ENCODE results near the gene UBAP1L. TPM values are rescaled to one million over a fixed set of nuclear protein-coding genes. Genes with fewer than 3 reads are reported as not detected.

The UBAP1L gene
- total and polyA plus RNA-seq, 4 experiments from 2014 or later, result 0.86 to 16.6 (median 15.2) TPM; not detected in 1

GRCh38 chr15:65087873-65088642, 26.9 kb downstream of the UBAP1L start:
- Histone ChIP-seq H3K36me3 (ENCODE audit: insufficient read depth, low read length) (no peaks in the 10 kb centered on the region), H3K9me3 (ENCODE audit: control insufficient read depth in 1 of 2, low read length in 2 of 2) (no peaks in the 10 kb centered on the region), H3K4me1 (ENCODE audit: insufficient read depth, low read length) (no peaks in the 10 kb centered on the region), H3K27me3 (ENCODE audit: insufficient read depth, low read length) (no peaks in the 10 kb centered on the region), H3K4me3 (ENCODE audit: low read length in 2 of 2) (no peak overlapping the region), H3K27ac (ENCODE audit: low read depth, low read length) (no peak overlapping the region)
- intact Hi-C loops (cut with micrococcal nuclease), result no loop called here
- H3K27ac Mint-ChIP-seq, result no peak overlapping the region
- H3K36me3 Mint-ChIP-seq, result no peaks in the 10 kb centered on the region
- CTCF ChIA-PET (ENCODE audit: partially characterized antibody), result interaction anchor here (1.4 to 1.5 kb wide), 2 partner anchors 12 to 54 kb away, joined by 3 to 4 read pairs; no protein-coding TSS in a partner anchor
- H3K9me3 Mint-ChIP-seq, result no peaks in the 10 kb centered on the region
- peaks cover 2 to 3% of the 10 kb centered on the region in 2 donors for H3K27me3 Mint-ChIP-seq
- H3K4me3 Mint-ChIP-seq, result no peak overlapping the region
- no peak for DNase-seq
- H3K4me1 Mint-ChIP-seq, result peaks cover 0 to 3% (median 0%) of the 10 kb centered on the region in 4 donors
- POLR2A ChIA-PET (ENCODE audit: partially characterized antibody), result no interaction called here

- DNase-seq, result no peak
- peaks cover 5 to 10% (median 6%) of the 10 kb centered on the region in 4 donors for H3K4me1 Mint-ChIP-seq
- H3K27ac ChIP-seq (ENCODE audit: low read depth, low read length), result no peak overlapping the region
- ChIA-PET CTCF (ENCODE audit: partially characterized antibody) (interaction anchor here (0.8 to 1.5 kb wide), 4 partner anchors 9 to 53 kb away, joined by 3 to 4 read pairs (median 3); no protein-coding TSS in a partner anchor), POLR2A (ENCODE audit: partially characterized antibody) (no interaction called here)
- H3K36me3 Mint-ChIP-seq, result no peaks in the 10 kb centered on the region
- H3K27ac Mint-ChIP-seq, result peak overlapping the region in 1 of 7 donors; percentile 41
- H3K27me3 ChIP-seq (ENCODE audit: insufficient read depth, low read length), result no peaks in the 10 kb centered on the region
- H3K9me3 ChIP-seq (ENCODE audit: control insufficient read depth in 1 of 2, low read length in 2 of 2), result no peaks in the 10 kb centered on the region
- peaks cover 8% of the 10 kb centered on the region in 2 donors for H3K27me3 Mint-ChIP-seq
- peaks cover 4% of the 10 kb centered on the region for H3K4me1 ChIP-seq (ENCODE audit: insufficient read depth, low read length)
- intact Hi-C loops (cut with micrococcal nuclease), result no loop called here
- H3K4me3 Mint-ChIP-seq, result no peak overlapping the region
- H3K9me3 Mint-ChIP-seq, result no peaks in the 10 kb centered on the region
- H3K4me3 ChIP-seq (ENCODE audit: low read length in 2 of 2), result no peak overlapping the region
- H3K36me3 ChIP-seq (ENCODE audit: insufficient read depth, low read length), result no peaks in the 10 kb centered on the region
Observed at GRCh38 chr15:65087411-65087810, 27.6 kb downstream of the UBAP1L start.

GRCh38 chr15:65086680-65087111, 28.3 kb downstream of the UBAP1L start:
- H3K36me3 Mint-ChIP-seq, result no peaks in the 10 kb centered on the region
- H3K27me3 ChIP-seq (ENCODE audit: insufficient read depth, low read length), result no peaks in the 10 kb centered on the region
- no peaks in the 10 kb centered on the region for H3K36me3 ChIP-seq (ENCODE audit: insufficient read depth, low read length)
- no peaks in the 10 kb centered on the region for H3K9me3 ChIP-seq (ENCODE audit: control insufficient read depth in 1 of 2, low read length in 2 of 2)
- intact Hi-C loops (cut with micrococcal nuclease), result no loop called here
- no peak for DNase-seq
- H3K4me1 ChIP-seq (ENCODE audit: insufficient read depth, low read length), result peaks cover 10% of the 10 kb centered on the region
- CTCF ChIA-PET (ENCODE audit: partially characterized antibody), result interaction anchor here (0.8 to 1.5 kb wide), 5 partner anchors 9 to 352 kb away, joined by 3 to 4 read pairs (median 3); no protein-coding TSS in a partner anchor
- POLR2A ChIA-PET (ENCODE audit: partially characterized antibody), result no interaction called here
- no peak overlapping the region for H3K4me3 Mint-ChIP-seq
- peaks cover 12% of the 10 kb centered on the region in 2 donors for H3K27me3 Mint-ChIP-seq
- H3K4me3 ChIP-seq (ENCODE audit: low read length in 2 of 2), result no peak overlapping the region
- H3K27ac Mint-ChIP-seq, result no peak overlapping the region
- no peak overlapping the region for H3K27ac ChIP-seq (ENCODE audit: low read depth, low read length)
- peaks cover 7 to 14% (median 9%) of the 10 kb centered on the region in 4 donors for H3K4me1 Mint-ChIP-seq
- no peaks in the 10 kb centered on the region for H3K9me3 Mint-ChIP-seq

GRCh38 chr15:65085990-65086679, 28.9 kb downstream of the UBAP1L start:
- peak overlapping the region in 1 of 7 donors; percentile 18 for H3K27ac Mint-ChIP-seq
- CTCF ChIA-PET (ENCODE audit: partially characterized antibody), result interaction anchor here (1.0 to 1.1 kb wide), 2 partner anchors 12 to 351 kb away, joined by 3 read pairs; no protein-coding TSS in a partner anchor
- no peak overlapping the region for H3K27ac ChIP-seq (ENCODE audit: low read depth, low read length)
- no peaks in the 10 kb centered on the region for H3K36me3 ChIP-seq (ENCODE audit: insufficient read depth, low read length)
- H3K27me3 Mint-ChIP-seq, result peaks cover 13 to 15% of the 10 kb centered on the region in 2 donors
- no peaks in the 10 kb centered on the region for H3K27me3 ChIP-seq (ENCODE audit: insufficient read depth, low read length)
- no peak for DNase-seq
- POLR2A ChIA-PET (ENCODE audit: partially characterized antibody), result no interaction called here
- H3K4me3 ChIP-seq (ENCODE audit: low read length in 2 of 2), result no peak overlapping the region
- H3K9me3 Mint-ChIP-seq, result no peaks in the 10 kb centered on the region
- no peaks in the 10 kb centered on the region for H3K36me3 Mint-ChIP-seq
- peaks cover 7 to 14% (median 10%) of the 10 kb centered on the region in 4 donors for H3K4me1 Mint-ChIP-seq
- no peak overlapping the region for H3K4me3 Mint-ChIP-seq
- H3K4me1 ChIP-seq (ENCODE audit: insufficient read depth, low read length), result peaks cover 10% of the 10 kb centered on the region
- H3K9me3 ChIP-seq (ENCODE audit: control insufficient read depth in 1 of 2, low read length in 2 of 2), result no peaks in the 10 kb centered on the region
- intact Hi-C loops (cut with micrococcal nuclease), result no loop called here

- no peaks in the 10 kb centered on the region for H3K27me3 ChIP-seq (ENCODE audit: insufficient read depth, low read length)
- ChIA-PET POLR2A (ENCODE audit: partially characterized antibody) (no interaction called here), CTCF (ENCODE audit: partially characterized antibody) (no interaction called here)
- H3K4me1 ChIP-seq (ENCODE audit: insufficient read depth, low read length), result peaks cover 10% of the 10 kb centered on the region
- H3K9me3 ChIP-seq (ENCODE audit: control insufficient read depth in 1 of 2, low read length in 2 of 2), result no peaks in the 10 kb centered on the region
- intact Hi-C loops (cut with micrococcal nuclease), result no loop called here
- no peak overlapping the region for H3K4me3 Mint-ChIP-seq
- H3K36me3 ChIP-seq (ENCODE audit: insufficient read depth, low read length), result no peaks in the 10 kb centered on the region
- H3K27me3 Mint-ChIP-seq, result peaks cover 16 to 20% of the 10 kb centered on the region in 2 donors
- no peaks in the 10 kb centered on the region for H3K36me3 Mint-ChIP-seq
- no peak overlapping the region for H3K27ac Mint-ChIP-seq
- no peak for DNase-seq
- no peaks in the 10 kb centered on the region for H3K9me3 Mint-ChIP-seq
- no peak overlapping the region for H3K27ac ChIP-seq (ENCODE audit: low read depth, low read length)
- peaks cover 7 to 15% (median 11%) of the 10 kb centered on the region in 4 donors for H3K4me1 Mint-ChIP-seq
- no peak overlapping the region for H3K4me3 ChIP-seq (ENCODE audit: low read length in 2 of 2)
Observed at GRCh38 chr15:65085207-65085753, 29.7 kb downstream of the UBAP1L start.

GRCh38 chr15:65084500-65085206, 30.3 kb downstream of the UBAP1L start:
- no peak overlapping the region for H3K4me3 Mint-ChIP-seq

More at GRCh38 chr15:65084500-65085206, 30.3 kb downstream of the UBAP1L start:
- intact Hi-C loops (cut with micrococcal nuclease), result no loop called here
- CTCF ChIA-PET (ENCODE audit: partially characterized antibody), result no interaction called here
- Mint-ChIP-seq H3K4me1 (peaks cover 7 to 15% (median 11%) of the 10 kb centered on the region in 4 donors), H3K36me3 (no peaks in the 10 kb centered on the region), H3K27me3 (peaks cover 16 to 20% of the 10 kb centered on the region in 2 donors), H3K27ac (no peak overlapping the region), H3K9me3 (no peaks in the 10 kb centered on the region)
- H3K27ac ChIP-seq (ENCODE audit: low read depth, low read length), result no peak overlapping the region
- no peaks in the 10 kb centered on the region for H3K27me3 ChIP-seq (ENCODE audit: insufficient read depth, low read length)
- DNase-seq, result no peak
- H3K9me3 ChIP-seq (ENCODE audit: control insufficient read depth in 1 of 2, low read length in 2 of 2), result no peaks in the 10 kb centered on the region
- peaks cover 10% of the 10 kb centered on the region for H3K4me1 ChIP-seq (ENCODE audit: insufficient read depth, low read length)
- no peaks in the 10 kb centered on the region for H3K36me3 ChIP-seq (ENCODE audit: insufficient read depth, low read length)
- POLR2A ChIA-PET (ENCODE audit: partially characterized antibody), result no interaction called here
- no peak overlapping the region for H3K4me3 ChIP-seq (ENCODE audit: low read length in 2 of 2)

Data from CD4-positive, alpha-beta memory T cell (primary cell).